WI38 (cell line): ENCODE measurements around the gene SLC5A10.
"Not testable (repeated sequence)": the region's sequence is repeated elsewhere in the genome, so short reads cannot be mapped to it uniquely, and the experiment has no call there.

Experiments used
- H3K4me3 ChIP-seq: 2 replicates; pipeline ENCODE4 v1.5.1; 2011; ENCODE audit warnings: low read depth, mild to moderate bottlenecking, control low read depth, low read length
- CTCF ChIP-seq: IDR thresholded peaks from 2 replicates; pipeline ENCODE4 v1.5.1; 2012; ENCODE audit warnings: low read depth, mild to moderate bottlenecking, control low read depth, low read length

SLC5A10 gene

GRCh38 chr17:18954321-18954720 is 2.4 kb downstream of the SLC5A10 start:
- no peak for TF ChIP-seq CTCF
- H3K4me3 ChIP-seq, result no peak overlapping the region

GRCh38 chr17:18955009-18955408 is 3.0 kb downstream of the SLC5A10 start:
- H3K4me3 ChIP-seq, result no peak overlapping the region
- no peak for TF ChIP-seq CTCF

- not testable (repeated sequence) for H3K4me3 ChIP-seq
Observed at GRCh38 chr17:18956021-18956420, 4.1 kb downstream of the SLC5A10 start.

GRCh38 chr17:18956581-18956980 is 4.6 kb downstream of the SLC5A10 start:
- no peak for TF ChIP-seq CTCF
- H3K4me3 ChIP-seq, result no peak overlapping the region

GRCh38 chr17:18957831-18958230 is 5.9 kb downstream of the SLC5A10 start:
- H3K4me3 ChIP-seq, result no peak overlapping the region
- no peak for TF ChIP-seq CTCF

- no peak for TF ChIP-seq CTCF
- H3K4me3 ChIP-seq, result no peak overlapping the region
Observed at GRCh38 chr17:18958611-18959010, 6.6 kb downstream of the SLC5A10 start.

GRCh38 chr17:18959071-18959844 is 7.3 kb downstream of the SLC5A10 start:
- TF ChIP-seq CTCF, result no peak
- H3K4me3 ChIP-seq, result no peak overlapping the region

GRCh38 chr17:18959845-18960240 is 7.9 kb downstream of the SLC5A10 start:
- TF ChIP-seq CTCF, result no peak
- H3K4me3 ChIP-seq, result no peak overlapping the region
